Measurements from ENCODE around the gene THOC7.

THOC7 gene

DNA sequence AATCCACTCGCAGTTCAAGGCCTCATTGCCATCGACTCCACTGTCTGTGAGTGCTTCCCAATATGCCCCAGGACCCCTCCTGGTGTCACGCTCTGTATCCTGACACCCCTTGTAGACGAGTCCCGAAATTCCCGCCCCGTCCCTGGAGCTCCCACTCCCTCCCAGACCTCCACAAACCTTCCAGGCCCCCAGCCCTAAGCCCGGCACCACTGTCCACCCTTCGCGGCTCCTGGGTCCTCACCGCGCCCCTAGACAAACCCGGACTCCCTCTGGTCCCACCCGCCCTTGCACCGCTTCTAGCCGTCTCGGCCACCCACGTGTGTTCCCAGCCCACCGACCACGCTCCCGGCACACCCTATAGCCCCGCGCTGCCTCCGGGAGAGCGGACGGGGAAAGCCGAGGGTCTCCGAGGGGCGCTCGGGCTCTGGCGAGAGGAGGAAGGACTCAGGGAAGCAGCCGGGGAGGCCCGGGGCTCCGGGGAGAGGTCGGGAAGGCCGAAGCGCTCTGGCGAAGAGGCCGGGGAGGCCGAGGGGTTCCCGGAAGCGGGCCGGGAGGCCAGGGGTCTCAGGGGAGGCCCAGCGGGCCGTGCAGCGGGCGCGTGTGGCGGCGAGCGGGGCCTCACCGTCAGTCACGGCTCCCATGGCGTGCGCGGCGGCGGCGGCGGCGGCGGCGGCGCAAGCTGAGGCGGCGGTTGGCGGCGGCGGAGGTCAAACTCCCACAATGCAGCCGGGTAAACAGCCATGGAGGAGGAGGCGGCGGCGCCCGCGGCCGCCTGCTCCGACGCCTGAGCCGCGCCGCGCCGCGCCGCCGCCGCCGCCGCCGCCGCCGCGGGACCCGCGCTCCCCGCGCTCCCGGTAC, at the start of gene THOC7, which contains the start of gene ATXN7:
THOC7 (minus strand) TSS at position 656 of the 858 bp plus-strand sequence; CDS start at position 641, 15 bp downstream.
ATXN7 (plus strand) TSS at position 718 of the 858 bp plus-strand sequence. CDS start 48,732 bp downstream, outside the sequence.
- H3K4me3 ChIP-seq (ENCODE audit: low read depth, low read length): peak within 1 kb of the TSS; percentile 91
- 0 out of 2 replicates have a peak, but pooled peaks have one; percentile 24 for TF ChIP-seq MYC (IDR thresholded peaks at IDR 0.05; ENCODE audit: low read depth, low read length)
- TF ChIP-seq, protein P1, sequence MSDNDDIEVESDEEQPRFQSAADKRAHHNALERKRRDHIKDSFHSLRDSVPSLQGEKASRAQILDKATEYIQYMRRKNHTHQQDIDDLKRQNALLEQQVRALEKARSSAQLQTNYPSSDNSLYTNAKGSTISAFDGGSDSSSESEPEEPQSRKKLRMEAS (IDR thresholded peaks at IDR 0.05; ENCODE audit: low read depth, low read length): peak; percentile 38
- TF ChIP-seq POLR2A (IDR thresholded peaks at IDR 0.05; ENCODE audit: extremely low read depth, insufficient read length): peak; percentile 34
- TF ChIP-seq, protein P2, sequence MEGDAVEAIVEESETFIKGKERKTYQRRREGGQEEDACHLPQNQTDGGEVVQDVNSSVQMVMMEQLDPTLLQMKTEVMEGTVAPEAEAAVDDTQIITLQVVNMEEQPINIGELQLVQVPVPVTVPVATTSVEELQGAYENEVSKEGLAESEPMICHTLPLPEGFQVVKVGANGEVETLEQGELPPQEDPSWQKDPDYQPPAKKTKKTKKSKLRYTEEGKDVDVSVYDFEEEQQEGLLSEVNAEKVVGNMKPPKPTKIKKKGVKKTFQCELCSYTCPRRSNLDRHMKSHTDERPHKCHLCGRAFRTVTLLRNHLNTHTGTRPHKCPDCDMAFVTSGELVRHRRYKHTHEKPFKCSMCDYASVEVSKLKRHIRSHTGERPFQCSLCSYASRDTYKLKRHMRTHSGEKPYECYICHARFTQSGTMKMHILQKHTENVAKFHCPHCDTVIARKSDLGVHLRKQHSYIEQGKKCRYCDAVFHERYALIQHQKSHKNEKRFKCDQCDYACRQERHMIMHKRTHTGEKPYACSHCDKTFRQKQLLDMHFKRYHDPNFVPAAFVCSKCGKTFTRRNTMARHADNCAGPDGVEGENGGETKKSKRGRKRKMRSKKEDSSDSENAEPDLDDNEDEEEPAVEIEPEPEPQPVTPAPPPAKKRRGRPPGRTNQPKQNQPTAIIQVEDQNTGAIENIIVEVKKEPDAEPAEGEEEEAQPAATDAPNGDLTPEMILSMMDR (IDR thresholded peaks at IDR 0.05; ENCODE audit: low read depth, low read length): no peak
- DNase-seq (ENCODE audit: low read depth): peak; percentile 72

DNA sequence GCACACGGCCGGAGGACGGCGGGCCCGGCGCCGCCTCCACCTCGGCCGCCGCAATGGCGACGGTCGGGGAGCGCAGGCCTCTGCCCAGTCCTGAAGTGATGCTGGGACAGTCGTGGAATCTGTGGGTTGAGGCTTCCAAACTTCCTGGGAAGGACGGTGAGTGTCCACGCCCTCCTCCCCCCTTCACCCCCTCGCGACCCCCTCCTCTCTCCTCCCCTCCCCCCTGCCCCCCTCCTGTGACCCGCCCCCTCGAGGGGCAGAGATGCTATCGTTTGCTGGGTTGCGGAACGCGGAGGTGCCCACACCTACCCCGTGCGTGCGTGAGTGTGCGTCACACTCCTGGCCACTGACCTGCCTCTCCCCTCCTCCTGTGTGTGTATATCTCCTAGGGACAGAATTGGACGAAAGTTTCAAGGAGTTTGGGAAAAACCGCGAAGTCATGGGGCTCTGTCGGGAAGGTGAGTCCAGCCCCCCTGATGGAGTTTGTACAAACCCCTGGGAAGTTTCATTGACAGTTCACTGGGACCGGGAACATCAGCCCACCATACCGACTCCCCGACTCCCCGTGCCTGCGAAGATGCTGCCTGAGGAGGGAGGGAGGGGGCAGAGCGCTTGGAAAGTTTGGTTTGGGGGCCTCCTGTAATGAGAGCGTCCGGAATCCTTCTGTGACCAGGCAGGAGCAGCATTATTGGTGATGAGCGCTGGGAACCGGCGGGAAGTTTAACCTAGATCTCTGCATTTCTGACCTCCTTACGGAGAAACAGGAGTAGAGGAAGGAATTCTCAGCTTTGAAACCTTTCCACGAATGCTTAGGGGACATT, 49.4 kb upstream of the THOC7 start:
- DNase-seq (ENCODE audit: low read depth): no peak
- peak overlapping the region; percentile 59 for H3K4me3 ChIP-seq (ENCODE audit: low read depth, low read length)
- TF ChIP-seq POLR2A (IDR thresholded peaks at IDR 0.05; ENCODE audit: extremely low read depth, insufficient read length): no peak
- TF ChIP-seq, protein P2 (IDR thresholded peaks at IDR 0.05; ENCODE audit: low read depth, low read length): no peak

DNA sequence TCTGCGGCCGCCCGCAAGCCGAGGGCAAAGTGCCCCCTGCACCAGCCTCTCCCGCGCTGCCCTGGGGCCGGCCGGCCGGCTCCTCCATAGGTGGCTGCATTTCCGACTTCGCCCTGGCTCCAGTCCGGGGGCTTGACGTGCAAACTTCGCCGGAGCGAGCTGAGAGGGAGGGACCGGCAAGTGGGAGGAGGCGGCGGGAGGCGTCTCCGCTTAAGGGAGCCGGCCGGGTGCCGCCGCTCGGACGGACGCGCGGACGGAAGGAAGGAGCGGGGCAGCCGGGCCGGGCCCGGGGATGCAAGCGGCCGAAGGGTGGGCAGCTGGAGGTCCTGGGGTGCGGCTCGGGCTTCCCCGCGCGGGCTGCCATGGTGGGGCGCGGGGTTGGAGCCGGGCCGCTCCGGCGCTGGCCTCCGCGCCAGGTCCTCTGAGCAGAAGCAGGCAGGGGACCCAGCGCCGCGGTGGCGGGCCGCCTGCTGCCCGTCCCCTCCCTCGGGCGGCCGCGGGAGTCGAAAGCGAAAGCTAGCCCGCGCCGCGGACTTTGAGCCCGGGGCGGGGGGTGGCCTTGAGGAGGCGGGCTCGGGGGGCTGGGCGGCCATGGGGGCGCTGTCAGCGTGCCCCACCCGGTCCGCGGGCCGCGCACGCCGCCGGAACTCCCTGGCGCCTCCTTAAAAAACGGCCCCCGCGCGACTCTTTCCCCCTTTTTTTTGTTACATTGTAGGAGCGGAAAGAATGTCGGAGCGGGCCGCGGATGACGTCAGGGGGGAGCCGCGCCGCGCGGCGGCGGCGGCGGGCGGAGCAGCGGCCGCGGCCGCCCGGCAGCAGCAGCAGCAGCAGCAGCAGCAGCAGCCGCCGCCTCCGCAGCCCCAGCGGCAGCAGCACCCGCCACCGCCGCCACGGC, 48.5 kb upstream of the THOC7 start, which contains the start of gene SCAANT1:
SCAANT1 (minus strand) TSS at position 511 of the 895 bp plus-strand sequence.
- DNase-seq (ENCODE audit: low read depth): peak; percentile 90

DNA sequence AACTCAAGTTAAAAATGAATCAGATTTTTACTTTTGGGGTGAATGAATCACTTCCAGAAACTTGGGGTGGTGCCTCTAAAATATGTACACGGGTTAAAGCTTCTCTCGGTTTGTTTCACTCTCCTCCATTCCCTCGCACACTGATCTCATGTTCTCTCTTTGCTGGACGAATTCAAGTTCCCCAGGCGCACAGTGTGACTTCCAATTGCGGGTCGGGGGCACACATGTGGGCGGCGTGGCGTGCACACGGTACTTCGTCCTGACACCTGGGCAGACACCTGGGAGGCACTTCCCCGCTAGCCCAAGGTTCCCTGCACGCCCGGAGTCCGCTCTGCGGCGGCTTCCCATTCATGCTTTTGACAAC, 47.9 kb upstream of the THOC7 start:
- no peak for DNase-seq (ENCODE audit: low read depth)
- H3K4me3 ChIP-seq (ENCODE audit: low read depth, low read length): peak overlapping the region; percentile 66
- TF ChIP-seq, protein P1 (IDR thresholded peaks at IDR 0.05; ENCODE audit: low read depth, low read length): no peak
- TF ChIP-seq, protein P2 (IDR thresholded peaks at IDR 0.05; ENCODE audit: low read depth, low read length): no peak
- TF ChIP-seq MYC (IDR thresholded peaks at IDR 0.05; ENCODE audit: low read depth, low read length): no peak
- no peak for TF ChIP-seq POLR2A (IDR thresholded peaks at IDR 0.05; ENCODE audit: extremely low read depth, insufficient read length)

More for the DNA sequence above, 48.5 kb upstream of the THOC7 start, which contains the start of gene SCAANT1:
- peak within 1 kb of the TSS; percentile 66 for H3K4me3 ChIP-seq (ENCODE audit: low read depth, low read length)
- TF ChIP-seq MYC (IDR thresholded peaks at IDR 0.05; ENCODE audit: low read depth, low read length) (peak; percentile 57), POLR2A (IDR thresholded peaks at IDR 0.05; ENCODE audit: extremely low read depth, insufficient read length) (peak; percentile 23)
- TF ChIP-seq, protein P1 (IDR thresholded peaks at IDR 0.05; ENCODE audit: low read depth, low read length): peak; percentile 23; the same call in 1 of the 2 replicates
- TF ChIP-seq, protein P2 (IDR thresholded peaks at IDR 0.05; ENCODE audit: low read depth, low read length): no peak

DNA sequence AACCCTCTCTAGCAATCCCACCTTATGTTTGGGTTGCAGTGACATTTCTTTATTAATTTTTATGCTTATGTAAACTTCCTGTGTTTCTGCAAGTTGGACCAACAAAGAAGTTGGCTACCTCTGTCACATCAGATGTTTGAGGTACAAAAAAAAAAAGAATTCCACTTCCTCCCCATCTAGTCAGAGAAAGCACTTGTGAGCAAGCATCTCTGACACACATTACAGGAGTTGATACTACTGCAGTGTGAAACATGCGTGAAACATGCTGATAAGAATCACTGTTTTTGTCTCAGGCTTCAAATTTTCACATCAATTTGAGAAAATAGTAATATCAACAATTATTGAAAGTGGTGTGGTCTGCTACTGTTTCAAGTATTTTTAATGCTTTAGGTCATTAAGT, 47.3 kb upstream of the THOC7 start:
- H3K4me3 ChIP-seq (ENCODE audit: low read depth, low read length): peak overlapping the region; percentile 66
- TF ChIP-seq, protein P1 (IDR thresholded peaks at IDR 0.05; ENCODE audit: low read depth, low read length): no peak
- TF ChIP-seq, protein P2 (IDR thresholded peaks at IDR 0.05; ENCODE audit: low read depth, low read length): no peak
- TF ChIP-seq MYC (IDR thresholded peaks at IDR 0.05; ENCODE audit: low read depth, low read length): no peak
- TF ChIP-seq POLR2A (IDR thresholded peaks at IDR 0.05; ENCODE audit: extremely low read depth, insufficient read length): no peak

More for the DNA sequence above, 47.3 kb upstream of the THOC7 start:
- peak; percentile 30 for DNase-seq (ENCODE audit: low read depth)
